ENCODE data around the gene PSMA6. TPM values are rescaled to one million over a fixed set of nuclear protein-coding genes. Genes with fewer than 3 reads are reported as not detected.
A peak's percentile ranks its signal among the peaks of the same experiment; 100 is the strongest.
"Not testable (repeated sequence)": the region's sequence is repeated elsewhere in the genome, so short reads cannot be mapped to it uniquely, and the experiment has no call there.

PSMA6 gene
- total RNA-seq, 1 experiment from 2014 or later: 210 TPM

DNA sequence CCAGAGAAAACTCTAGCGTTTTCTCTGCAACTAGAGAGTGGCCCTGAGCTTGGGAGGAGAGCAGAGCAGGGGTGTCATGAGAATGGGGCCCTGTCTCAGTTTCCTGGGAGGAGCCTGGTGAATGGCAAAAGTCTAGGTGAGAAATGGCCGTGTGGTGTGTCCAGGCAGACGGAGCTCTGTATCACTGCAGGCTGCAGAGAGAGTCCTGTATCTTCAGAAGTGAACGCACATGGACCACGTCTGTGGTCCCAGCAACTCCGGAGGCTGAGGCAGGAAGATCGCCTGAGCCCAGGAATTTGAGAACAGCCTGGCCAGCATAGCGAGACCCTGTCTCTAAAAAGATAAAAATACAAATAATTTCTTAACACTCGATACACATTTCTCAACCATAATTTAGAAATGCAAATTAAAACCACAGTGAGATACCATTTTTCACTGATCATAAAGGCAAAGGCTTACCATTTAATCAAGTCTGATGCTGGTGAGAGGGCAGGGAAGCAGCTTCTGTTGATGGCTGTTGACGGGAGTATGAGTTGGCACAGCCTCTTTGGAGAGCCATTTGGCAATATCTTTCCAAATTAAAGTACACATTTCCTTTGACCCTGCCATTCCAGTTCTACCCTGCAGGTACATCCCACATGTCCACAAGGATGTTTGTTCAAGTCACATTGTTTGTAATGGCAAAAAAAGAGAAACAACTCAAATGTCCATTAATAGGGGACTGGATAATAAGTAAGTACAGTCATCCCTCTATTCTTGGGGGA lies 61.4 kb downstream of the PSMA6 start:
- Mint-ChIP-seq H3K36me3 (no peaks in the 10 kb centered on the region), H3K27ac (0 out of 2 replicates have a peak overlapping the region, but pooled peaks have one; percentile 1), H3K4me1 (peaks cover 24% of the 10 kb centered on the region), H3K9me3 (no peaks in the 10 kb centered on the region), H3K27me3 (ENCODE audit: low read depth) (no peaks in the 10 kb centered on the region), H3K4me3 (no peak overlapping the region)
- ATAC-seq: no peak
- TF ChIP-seq NFATC4 (CRISPR knock-in tag; IDR thresholded peaks at IDR 0.05) (no peak), ZNF121 (CRISPR knock-in tag; IDR thresholded peaks at IDR 0.05) (peak; percentile 64; the same call in 1 of the 2 replicates)
- ChIA-PET CTCF (interaction anchor here (0.5 kb wide), 1 partner anchor 19 kb away, joined by 3 read pairs; no protein-coding TSS in a partner anchor), POLR2A (no interaction called here)
- DNase-seq (ENCODE audit: low spot score): no peak

GRCh38 chr14:35355235-35355634 lies 63.1 kb downstream of the PSMA6 start:
- H3K9me3 Mint-ChIP-seq; H3K36me3 Mint-ChIP-seq; H3K27me3 Mint-ChIP-seq (ENCODE audit: low read depth); ATAC-seq; H3K4me3 Mint-ChIP-seq; DNase-seq (ENCODE audit: low spot score); POLR2A ChIA-PET; CTCF ChIA-PET; H3K27ac Mint-ChIP-seq: not testable (repeated sequence)
- peaks cover 16% of the 10 kb centered on the region for H3K4me1 Mint-ChIP-seq

- ATAC-seq (no peak), DNase-seq (ENCODE audit: low spot score) (no peak)
- TF ChIP-seq, protein P1, sequence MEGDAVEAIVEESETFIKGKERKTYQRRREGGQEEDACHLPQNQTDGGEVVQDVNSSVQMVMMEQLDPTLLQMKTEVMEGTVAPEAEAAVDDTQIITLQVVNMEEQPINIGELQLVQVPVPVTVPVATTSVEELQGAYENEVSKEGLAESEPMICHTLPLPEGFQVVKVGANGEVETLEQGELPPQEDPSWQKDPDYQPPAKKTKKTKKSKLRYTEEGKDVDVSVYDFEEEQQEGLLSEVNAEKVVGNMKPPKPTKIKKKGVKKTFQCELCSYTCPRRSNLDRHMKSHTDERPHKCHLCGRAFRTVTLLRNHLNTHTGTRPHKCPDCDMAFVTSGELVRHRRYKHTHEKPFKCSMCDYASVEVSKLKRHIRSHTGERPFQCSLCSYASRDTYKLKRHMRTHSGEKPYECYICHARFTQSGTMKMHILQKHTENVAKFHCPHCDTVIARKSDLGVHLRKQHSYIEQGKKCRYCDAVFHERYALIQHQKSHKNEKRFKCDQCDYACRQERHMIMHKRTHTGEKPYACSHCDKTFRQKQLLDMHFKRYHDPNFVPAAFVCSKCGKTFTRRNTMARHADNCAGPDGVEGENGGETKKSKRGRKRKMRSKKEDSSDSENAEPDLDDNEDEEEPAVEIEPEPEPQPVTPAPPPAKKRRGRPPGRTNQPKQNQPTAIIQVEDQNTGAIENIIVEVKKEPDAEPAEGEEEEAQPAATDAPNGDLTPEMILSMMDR (IDR thresholded peaks at IDR 0.05): no peak
- TF ChIP-seq JAZF1 (CRISPR knock-in tag; IDR thresholded peaks at IDR 0.05): no peak
- TF ChIP-seq ZNF532 (CRISPR knock-in tag; IDR thresholded peaks at IDR 0.05; ENCODE audit: borderline replicate concordance): no peak
- no peak for TF ChIP-seq CREM (CRISPR knock-in tag; IDR thresholded peaks at IDR 0.05)
- H3K27ac Mint-ChIP-seq: peak overlapping the region; percentile 62; the same call in 1 of the 2 replicates
- ChIA-PET POLR2A (no interaction called here), CTCF (no interaction called here)
- peaks cover 13% of the 10 kb centered on the region for H3K4me1 Mint-ChIP-seq
- no peaks in the 10 kb centered on the region for H3K36me3 Mint-ChIP-seq
- no peaks in the 10 kb centered on the region for H3K27me3 Mint-ChIP-seq (ENCODE audit: low read depth)
- H3K9me3 Mint-ChIP-seq: no peaks in the 10 kb centered on the region
- no peak overlapping the region for H3K4me3 Mint-ChIP-seq
Observed at GRCh38 chr14:35355981-35356841, 64.0 kb downstream of the PSMA6 start.

DNA sequence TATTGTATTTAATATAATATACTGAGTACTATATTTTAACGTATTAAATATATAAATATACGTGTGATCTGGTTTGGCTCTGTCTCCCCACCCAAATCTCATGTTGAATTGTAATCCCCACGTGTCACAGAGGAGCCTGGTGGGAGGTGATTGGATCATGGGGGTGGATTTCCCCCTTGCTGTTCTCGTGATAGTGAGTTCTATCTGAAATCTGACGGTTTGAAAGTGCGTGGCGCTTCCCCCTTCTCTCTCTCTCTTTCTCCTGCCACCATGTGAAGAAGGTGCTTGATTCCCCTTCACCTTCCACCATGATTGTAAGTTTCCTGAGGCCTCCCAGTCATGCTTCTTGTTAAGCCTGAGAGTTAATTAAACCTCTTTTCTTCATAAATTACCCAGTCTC lies 67.5 kb downstream of the PSMA6 start:
- not testable (repeated sequence) for H3K27ac Mint-ChIP-seq, H3K36me3 Mint-ChIP-seq, H3K4me3 Mint-ChIP-seq

GRCh38 chr14:35361141-35361480 lies 68.9 kb downstream of the PSMA6 start:
- POLR2A ChIA-PET: no interaction called here
- H3K27ac Mint-ChIP-seq: no peak overlapping the region
- ATAC-seq (no peak), DNase-seq (ENCODE audit: low spot score) (no peak)
- no peaks in the 10 kb centered on the region for H3K27me3 Mint-ChIP-seq (ENCODE audit: low read depth)
- no peaks in the 10 kb centered on the region for H3K36me3 Mint-ChIP-seq
- no peaks in the 10 kb centered on the region for H3K9me3 Mint-ChIP-seq
- no peak overlapping the region for H3K4me3 Mint-ChIP-seq
- CTCF ChIA-PET: interaction anchor here (0.6 kb wide), 1 partner anchor 124 kb away, joined by 4 read pairs; no protein-coding TSS in a partner anchor
- H3K4me1 Mint-ChIP-seq: no peaks in the 10 kb centered on the region
- no peak for TF ChIP-seq ATF1 (CRISPR knock-in tag; IDR thresholded peaks at IDR 0.05)
- no peak for TF ChIP-seq GTF2I (CRISPR knock-in tag; conservative IDR thresholded peaks at IDR 0.05)
- TF ChIP-seq SOX15 (CRISPR knock-in tag; IDR thresholded peaks at IDR 0.05): no peak
- no peak for TF ChIP-seq GRHL2 (CRISPR knock-in tag; IDR thresholded peaks at IDR 0.05; ENCODE audit: insufficient replicate concordance, severe bottlenecking)
- TF ChIP-seq, protein P1 (IDR thresholded peaks at IDR 0.05): no peak
- TF ChIP-seq E2F5 (CRISPR knock-in tag; IDR thresholded peaks at IDR 0.05): no peak
- no peak for TF ChIP-seq NFATC4 (CRISPR knock-in tag; IDR thresholded peaks at IDR 0.05)
- no peak for TF ChIP-seq ZNF219 (CRISPR knock-in tag; IDR thresholded peaks at IDR 0.05; ENCODE audit: borderline replicate concordance)

More for the DNA sequence above, 67.5 kb downstream of the PSMA6 start:
- H3K9me3 Mint-ChIP-seq; CTCF ChIA-PET; POLR2A ChIA-PET; DNase-seq (ENCODE audit: low spot score); H3K4me1 Mint-ChIP-seq; H3K27me3 Mint-ChIP-seq (ENCODE audit: low read depth); ATAC-seq: not testable (repeated sequence)
- TF ChIP-seq HMGA2 (CRISPR knock-in tag; IDR thresholded peaks at IDR 0.05): peak; percentile 90; the same call in 1 of the 2 replicates
